GM21529 (cell line): ENCODE measurements around the gene MEIS2.

Experiments used
- ATAC-seq: cut with Tn5 transposase; IDR thresholded peaks from one replicate; pipeline ENCODE4 v1.9.1; 2021; ENCODE audit not compliant: unreplicated experiment

Gene MEIS2

GRCh38 chr15:36841193-36841592 lies 259.2 kb downstream of the MEIS2 start:
- ATAC-seq = no peak
